Osteocyte (in vitro differentiated cells): ENCODE measurements around the gene BORCS5. TPM values are rescaled to one million over a fixed set of nuclear protein-coding genes. Genes with fewer than 3 reads are reported as not detected.
A peak's percentile ranks its signal among the peaks of the same experiment; 100 is the strongest.

Experiments
- DNase-seq: peaks from one replicate; pipeline ENCODE4 v3.0.0; 2021; ENCODE audit warnings: mixed read lengths; ENCODE audit not compliant: unreplicated experiment; ENCODE audit errors: extremely low spot score
- H3K27ac Mint-ChIP-seq: one replicate; pipeline ENCODE4 v1.8.0; 2021; ENCODE audit warnings: mild to moderate bottlenecking, mixed read lengths; ENCODE audit not compliant: unreplicated experiment
- H3K27me3 Mint-ChIP-seq: one replicate; pipeline ENCODE4 v1.8.0; 2021; ENCODE audit warnings: mixed read lengths; ENCODE audit not compliant: unreplicated experiment
- H3K36me3 Mint-ChIP-seq: one replicate; pipeline ENCODE4 v1.8.0; 2021; ENCODE audit warnings: mixed read lengths; ENCODE audit not compliant: unreplicated experiment
- H3K4me1 Mint-ChIP-seq: one replicate; pipeline ENCODE4 v1.8.0; 2021; ENCODE audit warnings: mixed read lengths; ENCODE audit not compliant: unreplicated experiment
- H3K4me3 Mint-ChIP-seq: one replicate; pipeline ENCODE4 v1.8.0; 2021; ENCODE audit warnings: mild to moderate bottlenecking, moderate library complexity, mixed read lengths; ENCODE audit not compliant: unreplicated experiment
- H3K9me3 Mint-ChIP-seq: one replicate; pipeline ENCODE4 v1.8.0; 2021; ENCODE audit warnings: mixed read lengths; ENCODE audit not compliant: unreplicated experiment
- CTCF ChIP-seq: fragments of 200-600 bp; sonication (generic); IDR thresholded peaks from 2 replicates; pipeline ENCODE4 v1.5.0; 2021; ENCODE audit warnings: antibody characterized with exemption, mild to moderate bottlenecking, moderate library complexity
- total RNA-seq: library from RNA; stranded (reverse); gene quantifications from 2 replicates; pipeline ENCODE4 v1.2.1, GENCODE V29; 2021

BORCS5 gene
- total RNA-seq, 1 donor from 2014 or later = 16.7 TPM

DNA sequence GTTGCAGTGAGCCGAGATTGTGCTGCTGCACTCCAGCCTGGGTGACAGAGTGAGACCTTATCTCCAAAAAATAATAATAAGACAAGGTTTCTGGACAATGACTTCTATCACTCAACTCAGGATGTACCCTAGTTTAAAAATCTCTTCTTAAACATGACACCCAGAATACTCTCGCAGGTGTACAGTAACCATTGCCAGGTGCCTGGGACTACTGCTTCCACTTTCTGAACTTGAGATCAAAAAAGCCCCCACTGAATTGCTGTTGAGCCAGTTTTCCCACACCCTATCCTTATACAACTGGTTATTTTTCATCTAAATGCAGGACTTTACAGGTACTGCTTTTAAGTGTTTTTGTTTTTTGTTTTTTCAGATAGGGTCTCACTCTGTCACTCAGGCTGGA is 36.3 kb downstream of the BORCS5 start:
- H3K27me3 Mint-ChIP-seq = no peaks in the 10 kb centered on the region
- peaks cover 17% of the 10 kb centered on the region for H3K4me1 Mint-ChIP-seq
- H3K27ac Mint-ChIP-seq = no peak overlapping the region
- DNase-seq = no peak
- TF ChIP-seq CTCF = no peak
- no peak overlapping the region for H3K4me3 Mint-ChIP-seq
- H3K36me3 Mint-ChIP-seq = peaks cover 3% of the 10 kb centered on the region
- H3K9me3 Mint-ChIP-seq = no peaks in the 10 kb centered on the region

GRCh38 chr12:12396694-12397093 is 39.8 kb downstream of the BORCS5 start:
- H3K27ac Mint-ChIP-seq = no peak overlapping the region
- no peak for TF ChIP-seq CTCF

DNA sequence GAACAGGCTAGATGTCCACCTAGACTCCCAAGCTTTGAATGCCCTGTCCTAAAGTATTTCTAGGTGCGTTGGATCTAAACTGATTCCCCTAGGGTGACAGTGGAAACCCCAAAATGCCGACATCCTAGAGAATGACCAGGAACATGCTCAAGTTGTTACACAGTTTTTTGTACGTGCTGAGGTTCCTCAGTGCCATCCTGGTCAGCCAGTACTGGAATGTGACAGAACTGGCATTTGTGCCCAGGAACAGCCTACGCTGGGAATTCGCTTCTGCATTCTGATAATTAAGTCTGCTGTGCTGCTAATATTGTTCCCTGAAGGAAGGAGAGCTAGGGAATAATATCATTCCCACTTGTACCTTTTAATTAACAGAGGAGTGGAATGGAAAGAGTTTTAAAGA is 40.3 kb downstream of the BORCS5 start:
- H3K27ac Mint-ChIP-seq = no peak overlapping the region
- H3K4me3 Mint-ChIP-seq = no peak overlapping the region
- DNase-seq = no peak
- peaks cover 6% of the 10 kb centered on the region for H3K36me3 Mint-ChIP-seq
- peaks cover 20% of the 10 kb centered on the region for H3K4me1 Mint-ChIP-seq
- no peak for TF ChIP-seq CTCF
- no peaks in the 10 kb centered on the region for H3K9me3 Mint-ChIP-seq
- no peaks in the 10 kb centered on the region for H3K27me3 Mint-ChIP-seq

More at GRCh38 chr12:12396694-12397093, 39.8 kb downstream of the BORCS5 start:
- no peaks in the 10 kb centered on the region for H3K27me3 Mint-ChIP-seq
- peaks cover 20% of the 10 kb centered on the region for H3K4me1 Mint-ChIP-seq
- no peaks in the 10 kb centered on the region for H3K9me3 Mint-ChIP-seq
- no peak for DNase-seq
- H3K4me3 Mint-ChIP-seq = no peak overlapping the region
- H3K36me3 Mint-ChIP-seq = peaks cover 6% of the 10 kb centered on the region

GRCh38 chr12:12398026-12398859 is 41.4 kb downstream of the BORCS5 start:
- peak overlapping the region; percentile 58 for H3K27ac Mint-ChIP-seq
- DNase-seq = no peak
- no peaks in the 10 kb centered on the region for H3K27me3 Mint-ChIP-seq
- H3K36me3 Mint-ChIP-seq = peaks cover 6% of the 10 kb centered on the region
- H3K9me3 Mint-ChIP-seq = no peaks in the 10 kb centered on the region
- H3K4me3 Mint-ChIP-seq = peak overlapping the region; percentile 14
- TF ChIP-seq CTCF = peak; percentile 30
- H3K4me1 Mint-ChIP-seq = peaks cover 20% of the 10 kb centered on the region

GRCh38 chr12:12399161-12399560 is 42.3 kb downstream of the BORCS5 start:
- no peaks in the 10 kb centered on the region for H3K27me3 Mint-ChIP-seq
- no peaks in the 10 kb centered on the region for H3K9me3 Mint-ChIP-seq
- TF ChIP-seq CTCF = no peak
- no peak for DNase-seq
- H3K4me3 Mint-ChIP-seq = no peak overlapping the region
- H3K27ac Mint-ChIP-seq = no peak overlapping the region
- peaks cover 20% of the 10 kb centered on the region for H3K4me1 Mint-ChIP-seq
- H3K36me3 Mint-ChIP-seq = peaks cover 8% of the 10 kb centered on the region
